Measurements from ENCODE around the gene TMEM131L.

Gene TMEM131L

GRCh38 chr4:153521478-153521877 lies 55.3 kb downstream of the TMEM131L start:
- DNase-seq (ENCODE audit: low spot score) = peak; percentile 63

DNA sequence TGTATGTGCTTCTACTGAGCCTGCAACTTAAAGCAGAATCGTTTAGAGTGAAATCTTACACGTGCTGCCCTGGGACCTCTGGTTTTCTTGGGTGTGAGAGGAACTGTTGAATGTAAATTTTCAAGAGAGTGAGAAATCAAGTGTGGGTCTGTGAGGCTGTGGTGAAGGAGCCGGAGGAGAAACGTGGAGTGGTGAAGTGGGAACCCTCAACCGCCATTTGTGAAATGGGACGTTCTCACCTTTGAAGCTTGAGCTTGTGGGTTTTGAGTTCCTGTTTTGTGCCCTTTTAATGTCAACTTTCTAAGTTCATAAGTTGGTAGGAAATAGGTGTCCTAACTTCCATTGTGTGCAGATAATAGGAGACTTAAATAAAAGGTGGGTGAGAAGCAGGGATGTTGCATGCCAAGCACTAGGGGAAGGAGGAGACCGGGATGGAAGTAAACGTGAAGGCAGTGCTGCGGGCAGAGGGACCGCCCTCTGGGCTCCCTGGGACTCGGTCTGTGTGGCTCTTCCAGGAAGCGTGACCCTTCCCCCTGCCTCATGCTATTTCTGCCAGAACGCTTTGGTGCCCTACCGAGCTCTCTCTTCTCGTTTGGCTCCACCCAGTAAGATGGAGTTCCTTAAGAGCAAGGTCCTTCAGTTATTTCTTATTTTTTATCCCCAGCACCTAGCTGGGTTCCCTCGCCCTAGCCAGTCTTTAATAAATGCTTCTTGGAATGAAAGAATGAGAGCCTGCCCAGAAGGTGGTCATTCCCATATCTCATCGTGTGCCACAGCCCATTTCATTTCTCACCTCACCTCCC lies 56.0 kb downstream of the TMEM131L start:
- peak; percentile 32 for DNase-seq (ENCODE audit: low spot score)

- no peak for DNase-seq (ENCODE audit: low spot score)
Observed at GRCh38 chr4:153522802-153523094, 56.6 kb downstream of the TMEM131L start.

DNA sequence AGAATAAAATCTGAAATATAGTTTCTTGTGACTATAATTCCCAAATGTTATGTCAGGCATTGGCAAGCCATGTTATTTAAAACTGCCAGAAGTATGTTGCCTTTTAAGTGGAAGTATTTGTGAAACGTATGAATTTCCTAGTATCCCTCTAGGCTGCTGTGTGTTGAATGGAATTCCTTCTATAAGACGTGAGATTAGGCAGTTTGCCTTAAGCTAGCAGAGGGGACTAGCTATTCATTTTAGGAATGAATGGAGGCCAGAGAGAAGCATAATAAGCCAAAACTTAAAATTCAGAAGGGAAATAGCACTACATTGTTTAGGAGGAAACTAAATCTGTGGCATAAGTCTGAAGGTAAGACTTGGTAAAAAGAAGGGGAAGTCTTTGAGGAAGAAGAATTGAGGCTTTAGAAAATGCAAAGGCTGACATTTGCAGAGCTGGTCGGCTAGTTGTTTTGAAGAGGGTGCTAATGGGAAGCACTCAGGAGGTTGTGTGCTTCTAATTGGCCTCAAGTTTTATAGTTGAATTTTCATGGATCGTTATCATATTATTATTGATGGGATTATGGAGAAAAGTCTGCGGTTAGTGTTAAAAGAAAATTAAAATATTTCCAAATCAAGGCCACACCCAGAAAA lies 57.1 kb downstream of the TMEM131L start:
- DNase-seq (ENCODE audit: low spot score) = no peak

- DNase-seq (ENCODE audit: low spot score) = no peak
Observed at GRCh38 chr4:153523941-153524386, 57.8 kb downstream of the TMEM131L start.

GRCh38 chr4:153524682-153525081 lies 58.5 kb downstream of the TMEM131L start:
- no peak for DNase-seq (ENCODE audit: low spot score)

DNA sequence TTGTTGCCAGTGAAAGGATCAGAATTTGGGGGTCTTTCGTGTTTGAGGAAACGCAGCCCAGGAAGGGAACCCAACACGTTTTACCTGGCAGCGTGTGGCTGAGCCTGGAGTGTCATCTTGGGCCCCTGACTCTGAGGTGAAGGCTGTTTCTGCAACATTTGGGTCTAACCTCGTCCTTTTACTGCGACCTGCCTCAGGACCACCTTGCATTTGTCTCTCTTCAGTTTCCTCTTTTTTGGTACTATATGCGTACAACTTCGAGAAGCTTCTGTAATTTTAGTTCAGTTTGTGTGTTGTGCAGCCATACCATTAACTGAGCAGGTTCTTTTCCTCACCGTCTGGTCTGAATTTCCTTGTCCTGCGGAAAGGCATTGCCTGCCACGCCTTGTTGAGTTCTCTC lies 61.5 kb downstream of the TMEM131L start:
- DNase-seq (ENCODE audit: low spot score) = no peak

- DNase-seq (ENCODE audit: low spot score) = no peak
Observed at GRCh38 chr4:153528705-153529485, 62.7 kb downstream of the TMEM131L start.

GRCh38 chr4:153529646-153530045 lies 63.5 kb downstream of the TMEM131L start:
- no peak for DNase-seq (ENCODE audit: low spot score)

DNA sequence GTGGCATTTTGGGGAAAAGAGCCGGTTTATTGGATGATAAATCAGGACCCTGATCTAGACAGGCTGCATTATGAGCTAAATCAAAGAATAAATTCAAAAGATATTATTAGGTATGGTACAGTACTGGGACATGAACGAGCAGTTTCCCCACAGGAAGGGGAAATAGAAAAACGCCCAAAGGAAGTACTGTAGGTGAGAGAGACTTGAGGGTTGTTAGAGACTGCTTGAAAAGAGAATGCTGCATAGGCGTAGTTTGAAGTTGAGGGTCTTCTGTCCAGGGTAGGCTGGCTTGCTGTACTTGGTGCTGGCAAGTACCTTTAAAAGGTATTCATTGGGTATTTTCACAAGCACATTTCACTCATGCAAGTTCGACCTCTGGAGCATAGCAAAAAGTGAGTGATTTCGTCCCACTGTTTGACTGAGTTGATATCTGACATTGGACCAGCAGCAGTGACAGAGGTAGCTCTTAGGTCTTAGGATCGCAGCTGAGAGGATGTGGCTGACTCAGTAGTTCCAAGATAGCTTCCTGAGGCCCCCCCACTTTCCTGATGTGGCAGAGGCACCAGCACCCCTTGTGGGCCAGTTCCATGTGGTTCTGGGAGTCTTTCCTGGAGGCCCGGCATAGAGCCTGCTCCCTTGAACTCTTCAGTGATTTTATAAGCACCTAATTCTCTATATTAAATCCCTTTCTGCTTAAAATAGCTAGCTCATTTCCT lies 64.3 kb downstream of the TMEM131L start:
- DNase-seq (ENCODE audit: low spot score) = no peak

- DNase-seq (ENCODE audit: low spot score) = no peak
Observed at GRCh38 chr4:153531000-153531358, 64.8 kb downstream of the TMEM131L start.

DNA sequence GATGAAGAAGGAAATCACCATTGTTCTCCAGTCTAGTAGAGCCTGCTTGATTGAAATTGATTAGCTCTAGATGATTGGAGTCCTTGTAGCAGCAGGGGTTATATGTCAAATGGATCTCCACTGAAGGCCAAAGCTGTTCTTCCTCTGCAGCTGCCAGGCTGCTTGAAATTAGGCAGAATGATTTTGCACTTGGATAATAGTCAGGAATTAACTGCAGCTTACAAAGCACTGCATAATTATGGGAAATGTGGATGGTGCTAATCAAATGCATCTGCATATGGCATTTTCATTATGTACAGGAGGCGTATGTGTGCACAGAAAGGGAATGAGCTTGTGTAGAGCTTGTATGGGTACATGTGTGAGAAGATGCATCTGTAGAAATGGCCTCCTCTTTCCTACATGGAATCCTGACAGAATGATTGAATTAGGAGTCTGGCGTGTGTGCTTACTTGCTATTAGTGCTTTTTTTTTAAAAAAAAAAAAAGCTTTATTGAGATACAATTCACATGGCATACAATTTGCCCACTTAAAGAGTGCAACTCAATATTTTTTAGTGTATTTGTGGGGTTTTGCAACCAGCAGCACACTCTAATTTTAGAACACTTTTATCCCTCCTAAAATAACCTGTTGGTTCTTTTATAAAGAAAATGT lies 65.9 kb downstream of the TMEM131L start:
- DNase-seq (ENCODE audit: low spot score) = no peak

DNA sequence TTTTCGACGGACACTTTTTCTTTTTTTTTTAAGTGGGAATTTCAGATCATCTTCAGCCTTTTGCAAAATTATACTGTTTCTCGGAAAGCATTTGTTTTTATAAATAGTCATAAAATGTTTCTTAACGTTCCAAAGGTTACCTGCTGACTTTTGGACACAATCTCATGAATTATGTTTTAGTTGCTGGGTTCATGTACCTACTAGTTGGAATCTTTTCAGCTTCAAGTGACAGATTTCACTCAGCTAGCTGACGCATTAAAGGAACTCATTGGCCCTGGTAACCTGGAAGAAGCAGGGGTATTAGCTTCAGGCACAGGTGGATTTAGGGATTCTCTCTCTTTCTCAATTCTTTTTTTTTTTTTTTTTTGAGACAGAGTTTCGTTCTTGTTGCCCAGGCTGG lies 66.5 kb downstream of the TMEM131L start:
- DNase-seq (ENCODE audit: low spot score) = no peak

DNA sequence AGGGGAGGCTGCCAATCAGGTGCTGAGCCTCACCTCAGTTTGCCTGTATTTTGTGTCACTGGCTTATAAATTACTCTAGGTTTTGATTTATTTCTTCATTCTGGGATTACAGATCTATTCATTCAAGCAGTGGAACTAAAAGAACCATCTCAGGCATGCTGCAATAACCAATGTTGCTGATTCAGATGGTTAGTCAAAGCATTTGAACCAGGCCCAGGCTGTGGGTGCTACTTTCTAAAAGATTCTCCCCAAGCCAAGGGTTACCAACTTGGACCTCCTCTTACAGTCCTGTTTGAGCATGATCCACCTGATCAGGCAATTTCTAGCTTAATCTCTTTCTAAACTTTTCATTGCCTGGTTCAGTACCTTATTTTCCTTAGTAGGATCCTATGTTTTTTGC lies 67.2 kb downstream of the TMEM131L start:
- no peak for DNase-seq (ENCODE audit: low spot score)

DNA sequence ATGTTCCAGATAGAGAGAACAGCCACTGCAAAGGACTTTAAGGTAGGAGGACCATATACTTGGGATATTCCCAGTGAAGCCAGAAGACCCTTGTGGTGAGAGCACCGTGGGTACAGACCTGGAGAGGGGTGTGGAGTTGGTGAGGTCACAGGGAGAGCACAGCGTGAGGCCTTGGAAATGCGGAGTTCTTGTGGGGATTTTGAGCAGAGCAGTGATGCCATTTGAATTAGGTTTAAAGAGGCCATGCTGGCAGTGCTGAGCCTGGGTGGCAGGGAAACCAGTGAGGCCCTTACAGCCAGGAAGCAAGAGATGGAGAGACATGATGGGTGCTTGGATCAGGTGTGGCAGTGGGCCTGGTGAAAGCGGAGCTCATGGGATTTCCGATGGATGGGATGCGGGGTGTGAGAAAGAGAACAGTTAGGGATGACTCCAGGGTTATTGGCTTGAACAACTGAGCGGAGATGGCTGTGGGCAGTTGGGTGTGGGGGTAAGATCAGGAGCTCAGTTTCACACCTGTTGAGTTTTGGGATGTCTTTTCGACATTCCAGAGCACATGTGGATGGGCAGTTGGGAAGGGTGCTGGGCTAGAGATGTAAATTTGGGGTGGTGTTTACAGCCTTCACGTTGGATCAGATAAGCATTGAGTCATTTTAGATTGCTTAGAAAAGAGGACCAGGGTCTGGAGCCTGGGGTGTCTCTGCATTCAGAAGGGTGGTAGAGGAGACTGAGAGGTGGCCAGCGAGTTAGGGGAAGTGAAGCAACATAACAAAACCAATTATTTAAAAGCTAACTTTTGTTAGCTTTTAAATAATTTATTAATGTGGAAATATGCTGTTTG lies 68.9 kb downstream of the TMEM131L start:
- DNase-seq (ENCODE audit: low spot score) = no peak

DNA sequence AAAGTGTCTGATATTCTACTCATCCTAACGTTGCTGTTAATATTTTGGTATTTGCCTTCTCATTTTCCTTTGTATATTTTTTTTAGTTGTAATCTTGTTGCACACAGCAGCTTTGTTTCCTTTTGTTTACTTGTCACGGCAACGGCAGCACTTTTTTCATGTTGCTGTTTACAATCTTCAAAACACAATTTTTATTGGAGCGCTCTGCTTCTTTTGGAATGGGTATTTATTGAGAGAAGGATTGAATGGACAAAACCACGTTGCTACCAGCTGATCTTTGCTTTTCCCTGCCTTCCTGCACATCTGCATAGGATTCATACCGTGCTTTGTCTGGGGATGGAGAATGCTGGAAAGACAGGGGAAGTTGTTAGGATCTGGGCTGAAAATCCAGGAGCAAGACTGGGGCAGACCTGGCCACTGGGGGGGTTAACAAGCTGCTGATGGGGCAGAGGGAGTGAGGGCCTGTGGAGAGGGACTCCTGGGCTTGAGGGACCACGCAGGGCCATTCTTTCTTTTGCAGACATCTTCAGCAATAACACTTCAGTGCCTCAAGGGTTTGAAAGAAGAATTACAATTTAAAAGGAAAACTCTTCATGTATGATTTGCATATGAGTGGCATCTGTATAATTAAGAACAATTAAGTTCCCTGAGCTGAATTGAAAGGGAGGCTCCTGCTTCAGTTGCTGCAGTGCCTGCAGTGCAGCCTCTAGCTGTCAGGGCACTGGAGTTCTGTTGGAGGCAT lies 69.8 kb downstream of the TMEM131L start:
- DNase-seq (ENCODE audit: low spot score) = peak; percentile 47

GRCh38 chr4:153537493-153537960 lies 71.4 kb downstream of the TMEM131L start:
- DNase-seq (ENCODE audit: low spot score) = no peak

DNA sequence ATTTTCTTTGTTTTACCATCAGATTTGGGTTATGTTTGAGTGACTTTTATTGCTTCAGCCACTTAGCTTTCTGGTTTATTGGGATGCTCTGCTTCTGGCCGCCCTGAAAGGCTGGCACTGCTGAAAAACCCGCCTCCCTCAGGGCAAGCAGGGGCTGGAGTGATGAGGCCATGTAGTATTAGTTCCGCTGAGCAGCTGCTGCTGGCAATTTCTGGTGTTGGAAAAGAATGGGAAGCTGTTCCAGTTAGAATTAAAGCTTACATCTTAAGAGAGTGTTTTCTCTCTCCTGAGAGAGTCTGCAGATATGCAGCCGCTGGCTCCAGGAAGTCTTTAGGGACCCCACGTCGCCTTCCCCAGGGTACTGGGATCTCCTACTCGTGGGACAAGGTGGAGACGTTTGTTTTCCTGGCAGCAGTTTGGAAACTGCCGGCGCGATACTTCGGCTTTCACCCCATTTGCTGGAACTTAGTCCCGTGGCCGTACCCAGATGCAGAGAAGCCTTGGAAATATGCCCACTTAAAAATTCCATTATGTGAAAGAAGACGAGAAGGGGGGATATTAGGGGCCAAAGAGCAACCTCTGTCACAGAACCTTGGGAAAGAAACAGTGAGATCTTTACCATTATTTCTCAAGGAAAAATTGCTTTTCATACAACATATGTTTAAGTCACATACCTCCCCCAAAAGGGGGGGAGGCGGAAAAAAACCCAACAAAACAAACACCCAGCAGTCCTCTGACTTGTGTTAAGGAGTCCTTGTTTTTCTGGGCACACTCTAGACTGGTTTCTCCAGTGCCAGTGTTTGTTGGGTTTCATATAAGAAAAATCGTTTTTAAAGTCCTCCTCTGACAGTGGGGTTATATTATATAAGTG lies 72.6 kb downstream of the TMEM131L start:
- no peak for DNase-seq (ENCODE audit: low spot score)

DNA sequence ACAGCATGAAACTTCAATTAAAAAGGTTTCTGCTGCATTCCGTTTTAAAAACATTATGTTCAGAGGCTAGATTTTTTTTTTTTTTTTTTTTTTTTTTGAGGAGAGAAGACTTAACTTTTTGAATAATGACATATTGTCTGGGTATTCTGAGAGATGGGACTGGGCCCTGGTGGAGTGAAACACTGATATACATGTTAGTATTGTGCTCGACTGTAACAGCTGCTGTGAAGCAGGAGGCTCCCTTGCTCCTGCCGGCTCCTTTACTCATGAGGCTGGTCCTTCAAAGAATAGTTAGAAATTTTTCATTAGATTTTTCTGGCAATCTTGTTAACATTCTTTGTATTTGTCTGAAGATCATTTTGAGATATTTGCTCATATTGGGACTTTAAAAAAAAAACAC lies 73.3 kb downstream of the TMEM131L start:
- no peak for DNase-seq (ENCODE audit: low spot score)
